Activated naive CD4-positive, alpha-beta T cell treated with Interleukin-2 at 50 U/mL for 16 hours (primary cell): Measurements from ENCODE around the gene ACAD11.

Experiments
- DNase-seq: peaks from one replicate; pipeline ENCODE4 v3.0.0-alpha.2; 2020

Gene ACAD11

GRCh38 chr3:132549890-132550578, 109.6 kb downstream of the ACAD11 start:
- no peak for DNase-seq

DNA sequence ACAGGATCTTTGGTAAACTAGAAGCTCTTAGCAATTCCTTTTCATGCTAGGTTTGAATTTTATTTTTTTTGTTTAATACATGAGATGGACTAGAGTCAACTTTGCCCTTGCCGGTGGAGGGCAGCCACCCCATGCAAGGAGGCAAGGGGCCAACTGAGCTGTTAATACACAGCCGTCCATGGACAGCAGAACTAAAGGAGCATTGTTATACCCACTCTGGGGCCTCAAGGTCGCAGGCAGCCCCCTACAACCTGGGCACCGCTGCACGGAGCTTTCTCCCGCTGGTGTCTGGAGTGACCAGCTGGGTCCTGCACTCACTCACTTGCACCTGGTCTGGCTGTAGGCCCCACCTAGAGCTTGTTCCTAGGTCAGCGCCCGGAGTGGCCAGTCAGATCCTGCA, 110.4 kb downstream of the ACAD11 start:
- DNase-seq, result no peak

GRCh38 chr3:132545471-132545870, 114.1 kb downstream of the ACAD11 start:
- DNase-seq, result no peak

DNA sequence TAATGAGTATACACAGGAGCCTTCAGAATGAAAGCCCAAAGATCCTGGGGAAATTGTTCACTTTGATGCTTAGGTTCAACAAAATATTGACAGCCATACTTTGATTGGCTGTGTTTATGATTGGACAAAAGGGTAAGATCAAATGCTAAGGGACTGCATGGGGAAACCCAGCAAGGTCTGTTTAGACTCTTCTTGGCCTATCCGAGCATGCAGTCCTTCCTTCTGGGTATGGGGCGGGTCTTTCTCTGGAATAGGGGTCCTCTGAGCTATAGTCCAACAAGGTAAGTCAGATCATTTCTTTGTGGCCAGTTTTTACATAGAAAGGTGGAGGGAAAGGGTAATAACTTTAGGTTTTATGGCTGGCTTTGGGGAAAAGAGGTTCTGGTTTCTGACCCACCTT, 115.5 kb downstream of the ACAD11 start:
- DNase-seq, result no peak

- no peak for DNase-seq
Observed at GRCh38 chr3:132543011-132543739, 116.4 kb downstream of the ACAD11 start.

GRCh38 chr3:132542577-132542976, 117.0 kb downstream of the ACAD11 start:
- DNase-seq, result no peak

GRCh38 chr3:132539681-132540080, 119.9 kb downstream of the ACAD11 start:
- DNase-seq, result no peak

DNA sequence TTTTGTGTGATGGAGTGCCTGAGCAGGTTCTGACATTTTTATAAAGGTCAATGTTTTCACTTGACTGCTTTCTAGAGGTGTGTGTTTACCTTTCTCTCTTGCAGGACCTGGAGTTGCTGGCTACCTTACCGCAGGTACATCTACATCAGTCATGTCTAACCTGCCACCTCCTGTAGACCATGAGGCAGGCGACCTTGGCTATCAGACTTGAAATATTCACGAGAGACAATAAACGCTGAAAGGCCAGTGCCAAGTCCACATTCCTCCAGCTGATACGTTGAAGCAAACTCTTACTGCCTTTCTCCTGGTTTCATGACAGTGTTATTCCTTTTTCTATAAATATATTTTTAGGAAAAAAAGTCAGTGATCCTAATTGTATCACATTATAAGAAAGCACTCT, 121.5 kb downstream of the ACAD11 start:
- DNase-seq, result no peak

DNA sequence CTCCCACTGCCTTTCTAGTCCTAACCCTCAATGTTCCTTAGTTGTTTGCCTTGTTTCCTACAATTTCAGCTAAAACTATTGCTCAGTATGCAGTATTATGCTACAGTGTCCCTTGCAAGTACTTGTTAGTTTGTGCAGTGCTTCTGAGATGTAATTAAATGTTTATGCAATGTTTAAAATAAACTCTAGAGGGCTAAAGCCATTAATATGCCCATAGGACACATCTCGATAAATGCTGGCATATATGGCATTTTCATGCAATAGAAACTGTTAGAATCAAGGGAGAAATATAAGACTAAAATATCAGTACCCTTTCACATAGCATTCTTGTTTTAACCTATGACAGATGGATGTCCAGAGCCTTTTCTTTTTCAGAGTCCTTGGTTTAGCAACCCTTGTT, 122.3 kb downstream of the ACAD11 start:
- DNase-seq, result no peak

- DNase-seq, result no peak
Observed at GRCh38 chr3:132536442-132537153, 123.0 kb downstream of the ACAD11 start.

DNA sequence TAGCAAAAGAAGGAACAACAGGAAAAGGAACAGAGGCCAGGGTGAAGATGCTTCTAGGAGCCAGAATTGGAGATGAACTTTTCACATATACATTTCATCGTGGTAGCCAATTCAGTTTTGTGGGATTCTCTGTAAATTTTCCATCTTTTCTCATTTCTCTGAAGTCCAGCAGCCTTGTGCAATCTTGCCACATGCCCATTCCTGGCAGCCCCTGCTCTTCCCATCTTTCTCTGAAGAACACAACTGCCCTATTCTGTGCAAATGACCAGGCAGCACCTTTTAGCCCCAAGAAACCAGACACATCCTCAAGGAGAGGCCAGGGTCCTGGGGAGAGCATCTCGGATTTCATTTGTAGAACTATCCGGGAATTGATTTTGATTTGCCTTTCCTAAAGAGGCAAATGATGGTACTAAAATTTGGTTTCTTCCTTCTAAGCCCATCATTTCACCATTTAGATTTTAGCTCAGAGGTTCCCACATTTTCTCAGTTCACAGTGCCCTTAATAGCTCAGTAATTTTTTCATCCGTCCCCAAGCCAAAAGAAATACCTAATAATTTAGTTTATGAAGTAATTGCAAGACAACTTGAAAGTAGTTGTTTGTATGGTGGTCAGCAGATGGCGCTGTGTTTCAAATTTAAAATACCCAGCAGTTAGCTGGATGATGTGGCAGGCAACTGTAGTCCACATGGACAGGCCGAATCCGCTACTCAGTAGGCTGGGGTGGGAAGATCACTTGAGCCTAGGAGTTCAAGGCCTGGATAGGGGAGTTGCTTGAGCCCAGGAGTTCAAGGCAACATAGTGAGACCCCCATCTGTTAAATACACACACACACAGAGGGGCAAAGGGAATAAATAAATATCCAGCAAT, 123.8 kb downstream of the ACAD11 start:
- DNase-seq, result peak; percentile 50

DNA sequence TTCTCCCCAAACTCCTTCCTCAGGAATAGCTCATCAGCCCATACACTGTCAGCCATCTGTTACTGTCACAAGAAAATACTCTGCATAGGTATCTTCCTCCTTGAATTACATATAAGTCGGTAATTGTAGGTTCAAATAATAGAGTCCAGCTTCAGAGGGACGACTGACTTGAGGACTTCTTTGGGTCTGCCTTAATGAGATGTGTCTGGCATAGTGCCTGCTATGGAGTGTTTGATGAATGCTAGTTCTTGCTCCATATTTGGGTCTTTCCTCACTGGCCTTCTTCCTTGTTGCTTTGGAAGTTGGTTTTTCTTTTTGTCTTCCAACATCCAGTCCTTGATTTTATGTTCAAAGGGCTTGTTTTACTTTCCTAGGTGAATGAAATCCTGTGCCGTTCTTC, 129.0 kb downstream of the ACAD11 start:
- no peak for DNase-seq

- DNase-seq, result no peak
Observed at GRCh38 chr3:132522353-132522752, 137.3 kb downstream of the ACAD11 start.

GRCh38 chr3:132521901-132522300, 137.7 kb downstream of the ACAD11 start:
- no peak for DNase-seq

DNA sequence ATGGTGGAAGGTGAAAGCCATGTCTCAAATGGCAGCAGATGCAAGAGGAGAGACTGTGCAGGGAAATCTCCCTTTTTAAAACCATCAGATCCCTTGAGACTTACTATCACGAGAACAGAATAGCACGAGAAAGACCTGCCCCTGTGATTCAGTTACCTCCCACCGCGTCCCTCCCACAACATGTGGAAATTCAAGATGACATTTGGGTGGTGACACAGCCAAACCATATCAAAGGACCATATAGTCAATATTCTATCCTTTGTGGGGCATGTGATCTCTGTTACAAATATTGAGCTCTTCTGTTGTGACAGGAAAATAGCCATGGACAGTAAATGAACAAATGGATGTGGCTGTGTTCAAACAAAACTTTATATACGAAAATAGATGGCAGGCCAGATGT, 139.7 kb downstream of the ACAD11 start:
- no peak for DNase-seq

DNA sequence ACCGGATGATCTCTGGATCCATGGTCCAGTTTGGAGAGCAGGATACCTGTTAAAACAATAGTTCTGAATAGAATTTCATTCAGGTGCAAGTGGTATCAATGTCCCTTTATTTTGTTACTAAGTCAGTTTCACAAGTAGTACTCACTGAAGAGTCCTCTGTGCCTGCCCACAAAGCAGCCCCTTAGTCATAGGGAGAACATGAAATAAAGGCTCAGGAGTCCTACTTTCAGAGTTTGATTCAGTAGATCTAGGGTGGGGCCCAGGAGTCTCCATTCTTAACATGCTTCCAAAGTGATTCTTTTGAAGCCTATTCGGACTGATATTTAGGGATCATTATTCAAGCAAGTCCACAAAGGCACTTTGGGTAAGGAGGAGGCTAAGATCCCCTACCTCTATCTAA, 142.3 kb downstream of the ACAD11 start:
- DNase-seq, result no peak

- no peak for DNase-seq
Observed at GRCh38 chr3:132513057-132513456, 146.6 kb downstream of the ACAD11 start.

DNA sequence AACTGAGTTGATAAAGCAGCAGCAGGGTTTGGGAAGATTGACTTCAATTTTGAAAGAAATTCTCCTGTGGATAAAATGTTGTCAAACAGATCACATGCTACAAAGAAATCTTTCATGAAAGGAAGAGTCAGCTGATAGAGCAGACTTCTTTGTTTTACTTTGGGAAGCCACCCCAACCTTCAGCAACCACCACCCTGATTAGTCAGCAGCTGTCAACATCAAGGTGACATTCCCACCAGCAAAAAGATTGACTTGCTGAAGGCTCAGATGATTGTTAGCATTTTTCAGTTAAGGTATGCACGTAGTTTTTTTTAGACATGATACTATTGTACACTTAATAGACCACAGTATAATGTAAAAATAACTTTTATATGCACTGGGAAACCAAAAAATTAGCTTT, 150.1 kb downstream of the ACAD11 start:
- no peak for DNase-seq

DNA sequence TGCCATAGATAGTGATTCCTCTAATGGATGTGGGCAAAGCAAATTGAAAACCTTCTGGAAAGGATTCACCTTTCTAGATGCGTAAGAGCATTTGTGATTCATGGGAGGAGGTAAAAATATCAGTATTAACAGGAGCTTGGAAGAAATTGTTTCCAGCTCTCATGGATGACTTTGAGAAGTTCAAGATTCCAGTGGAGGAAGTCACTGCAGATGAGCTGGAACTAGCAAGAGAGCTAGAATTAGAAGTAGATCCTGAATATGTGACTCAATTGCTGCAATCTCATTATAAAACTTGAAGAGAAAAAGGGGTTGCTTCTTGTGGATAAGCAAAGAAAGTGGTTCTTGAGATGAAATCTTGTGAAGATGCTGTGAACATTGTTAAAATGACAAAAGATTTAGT, 150.5 kb downstream of the ACAD11 start:
- no peak for DNase-seq
